Esophagus (tissue), 2 donors: ENCODE measurements around the gene RPL29. TPM values are rescaled to one million over a fixed set of nuclear protein-coding genes. Genes with fewer than 3 reads are reported as not detected.

Experiments
- H3K27ac ChIP-seq, 2 donors: one replicate each; pipeline ENCODE4 v1.5.1; 2013; ENCODE audit warnings: low read depth in 2 of 2, mild to moderate bottlenecking in 2 of 2, inconsistent platforms in 1 of 2, low read length in 1 of 2, moderate library complexity in 1 of 2
- H3K27me3 ChIP-seq, 2 donors: one replicate each; pipeline ENCODE4 v1.6.1; 2013; ENCODE audit warnings: low read length in 2 of 2, control low read depth in 1 of 2, mild to moderate bottlenecking in 1 of 2; ENCODE audit not compliant: insufficient read depth in 2 of 2, control insufficient read depth in 1 of 2
- H3K36me3 ChIP-seq, 2 donors: one replicate each; pipeline ENCODE4 v1.6.1; 2013; ENCODE audit warnings: low read length in 1 of 2; ENCODE audit not compliant: control insufficient read depth in 2 of 2, insufficient read depth in 2 of 2
- H3K4me1 ChIP-seq, 2 donors: one replicate each; pipeline ENCODE4 v1.6.1; 2013; ENCODE audit warnings: low read length in 1 of 2; ENCODE audit not compliant: control insufficient read depth in 2 of 2, insufficient read depth in 2 of 2
- H3K4me3 ChIP-seq, 2 donors: one replicate each; pipeline ENCODE4 v1.5.1; 2013; ENCODE audit warnings: low read length in 2 of 2, mild to moderate bottlenecking in 2 of 2, low read depth in 1 of 2, moderate library complexity in 1 of 2
- H3K9me3 ChIP-seq, 2 donors: one replicate each; pipeline ENCODE4 v1.6.1; 2013; ENCODE audit warnings: mild to moderate bottlenecking in 2 of 2, low read depth in 1 of 2, low read length in 1 of 2, moderate library complexity in 1 of 2; ENCODE audit not compliant: control insufficient read depth in 2 of 2, insufficient read depth in 1 of 2
- whole genome bisulfite sequencing, 2 donors: extraction: QIAGEN DNeasy Blood & Tissue Kit; methylation state at CpG; one replicate each; pipeline ENCODE4 v1.1.7; 2013; 5-methylcytosine and 5-hydroxymethylcytosine counted together
- polyA plus RNA-seq, 2 donors: library from polyadenylated mRNA; stranded (reverse); fragments of 200-250 nt; gene quantifications; one replicate each; pipeline ENCODE4 v1.2.3, GENCODE V29; 2013
- donor health status: healthy with polysubstance abuse.
- donor health status: Bipolar disorder and iron deficiency.

RPL29 gene
- polyA plus RNA-seq, 2 donors, result 2,351 to 2,556 TPM

- Histone ChIP-seq H3K4me1 (peaks cover 11 to 18% of the 10 kb centered on the region in 2 donors), H3K36me3 (peaks cover 2 to 9% of the 10 kb centered on the region in 2 donors), H3K4me3 (peak within 1 kb of the TSS; percentile 35 to 44), H3K27ac (peak within 1 kb of the TSS; percentile 41 to 69), H3K9me3 (no peaks in the 10 kb centered on the region), H3K27me3 (peaks cover 0 to 3% of the 10 kb centered on the region in 2 donors)
- WGBS, 2 donors, result 32 to 34% methylated on average over 32 to 33 of the region's 33 CpGs
These were observed 40.4 kb downstream of the RPL29 start, which contains the start of gene GPR62 for GRCh38 chr3:51955175-51955892. Gene GPR62, plus strand, starts transcription at chr3:51955381. Its CDS starts 272 bp downstream, at chr3:51955653.

GRCh38 chr3:51954713-51955112 lies 41.0 kb downstream of the RPL29 start:
- WGBS, 2 donors, result 74 to 86% methylated on average over 1 of the region's 1 CpG

GRCh38 chr3:51954105-51954504 lies 41.6 kb downstream of the RPL29 start:
- H3K4me1 ChIP-seq, result peaks cover 11 to 18% of the 10 kb centered on the region in 2 donors
- H3K27ac ChIP-seq, result no peak overlapping the region
- 70 to 73% methylated on average over 6 of the region's 6 CpGs for WGBS, 2 donors
- H3K36me3 ChIP-seq, result peaks cover 0 to 3% of the 10 kb centered on the region in 2 donors
- H3K27me3 ChIP-seq, result peaks cover 0 to 3% of the 10 kb centered on the region in 2 donors
- H3K9me3 ChIP-seq, result no peaks in the 10 kb centered on the region
- H3K4me3 ChIP-seq, result no peak overlapping the region

More at GRCh38 chr3:51954713-51955112, 41.0 kb downstream of the RPL29 start:
- H3K27me3 ChIP-seq, result peaks cover 0 to 3% of the 10 kb centered on the region in 2 donors
- H3K9me3 ChIP-seq, result no peaks in the 10 kb centered on the region
- peaks cover 0 to 3% of the 10 kb centered on the region in 2 donors for H3K36me3 ChIP-seq
- no peak overlapping the region for H3K4me3 ChIP-seq
- no peak overlapping the region for H3K27ac ChIP-seq
- peaks cover 11 to 18% of the 10 kb centered on the region in 2 donors for H3K4me1 ChIP-seq

GRCh38 chr3:51953445-51953844 lies 42.2 kb downstream of the RPL29 start:
- WGBS, 2 donors, result 78 to 86% methylated on average over 3 of the region's 3 CpGs
- H3K27me3 ChIP-seq, result peaks cover 0 to 3% of the 10 kb centered on the region in 2 donors
- no peaks in the 10 kb centered on the region for H3K9me3 ChIP-seq
- H3K27ac ChIP-seq, result no peak overlapping the region
- H3K4me1 ChIP-seq, result peaks cover 11 to 18% of the 10 kb centered on the region in 2 donors
- peaks cover 0 to 2% of the 10 kb centered on the region in 2 donors for H3K36me3 ChIP-seq
- no peak overlapping the region for H3K4me3 ChIP-seq

GRCh38 chr3:51950899-51951298 lies 44.8 kb downstream of the RPL29 start:
- peaks cover 0 to 3% of the 10 kb centered on the region in 2 donors for H3K27me3 ChIP-seq
- H3K4me3 ChIP-seq, result no peak overlapping the region
- no peaks in the 10 kb centered on the region for H3K9me3 ChIP-seq
- H3K27ac ChIP-seq, result no peak overlapping the region
- H3K4me1 ChIP-seq, result peaks cover 8% of the 10 kb centered on the region in 2 donors
- no peaks in the 10 kb centered on the region for H3K36me3 ChIP-seq
- WGBS, 2 donors, result 87 to 95% methylated on average over 2 of the region's 2 CpGs

GRCh38 chr3:51949121-51949520 lies 46.6 kb downstream of the RPL29 start:
- Histone ChIP-seq H3K27ac (no peak overlapping the region), H3K36me3 (no peaks in the 10 kb centered on the region), H3K4me1 (no peaks in the 10 kb centered on the region), H3K9me3 (no peaks in the 10 kb centered on the region), H3K4me3 (no peak overlapping the region), H3K27me3 (no peaks in the 10 kb centered on the region)
- 90 to 94% methylated on average over 5 of the region's 5 CpGs for WGBS, 2 donors

GRCh38 chr3:51948016-51948580 lies 47.6 kb downstream of the RPL29 start:
- Histone ChIP-seq H3K4me1 (peaks cover 2 to 3% of the 10 kb centered on the region in 2 donors), H3K36me3 (no peaks in the 10 kb centered on the region), H3K27me3 (no peaks in the 10 kb centered on the region), H3K9me3 (no peaks in the 10 kb centered on the region), H3K27ac (no peak overlapping the region), H3K4me3 (no peak overlapping the region)
- WGBS, 2 donors, result 90 to 92% methylated on average over 10 of the region's 10 CpGs

- no peak overlapping the region for H3K4me3 ChIP-seq
- H3K27me3 ChIP-seq, result no peaks in the 10 kb centered on the region
- H3K36me3 ChIP-seq, result no peaks in the 10 kb centered on the region
- 79 to 80% methylated on average over 13 of the region's 13 CpGs for WGBS, 2 donors
- no peak overlapping the region for H3K27ac ChIP-seq
- peaks cover 4 to 8% of the 10 kb centered on the region in 2 donors for H3K4me1 ChIP-seq
- no peaks in the 10 kb centered on the region for H3K9me3 ChIP-seq
These were observed 48.3 kb downstream of the RPL29 start for GRCh38 chr3:51947215-51947900.

GRCh38 chr3:51946796-51947195 lies 48.9 kb downstream of the RPL29 start:
- H3K4me1 ChIP-seq, result peaks cover 4 to 8% of the 10 kb centered on the region in 2 donors
- no peak overlapping the region for H3K27ac ChIP-seq
- no peaks in the 10 kb centered on the region for H3K9me3 ChIP-seq
- no peaks in the 10 kb centered on the region for H3K36me3 ChIP-seq
- WGBS, 2 donors, result 77 to 86% methylated on average over 4 of the region's 4 CpGs
- H3K4me3 ChIP-seq, result no peak overlapping the region
- no peaks in the 10 kb centered on the region for H3K27me3 ChIP-seq
